Activated gamma-delta T cell (primary cell): Measurements from ENCODE around the gene PRSS3.
"Not testable (repeated sequence)": the region's sequence is repeated elsewhere in the genome, so short reads cannot be mapped to it uniquely, and the experiment has no call there.

ENCODE experiments used
- DNase-seq: peaks from one replicate; lab custom pipeline; 2025; lab: John Stamatoyannopoulos, UW

The PRSS3 gene

DNA sequence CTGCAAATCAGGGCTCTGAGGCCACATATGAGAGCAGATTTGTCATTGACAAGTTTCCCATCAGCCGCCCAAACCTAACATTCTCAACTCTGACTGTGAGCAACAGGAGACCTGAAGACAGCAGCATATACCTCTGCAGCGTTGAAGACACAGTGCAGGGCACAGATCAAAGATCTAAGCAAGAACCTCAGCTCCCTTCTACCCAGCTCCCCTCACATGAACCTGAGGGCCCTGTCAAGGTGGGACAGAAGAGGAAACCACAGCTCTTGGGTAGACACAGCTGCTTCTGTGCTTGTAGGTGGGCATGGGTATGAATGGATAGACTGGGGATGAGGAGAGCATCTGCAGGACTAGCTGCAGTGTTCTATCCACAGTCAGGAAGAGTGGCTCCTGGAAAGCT is 8.7 kb upstream of the PRSS3 start:
- DNase-seq: no peak

DNA sequence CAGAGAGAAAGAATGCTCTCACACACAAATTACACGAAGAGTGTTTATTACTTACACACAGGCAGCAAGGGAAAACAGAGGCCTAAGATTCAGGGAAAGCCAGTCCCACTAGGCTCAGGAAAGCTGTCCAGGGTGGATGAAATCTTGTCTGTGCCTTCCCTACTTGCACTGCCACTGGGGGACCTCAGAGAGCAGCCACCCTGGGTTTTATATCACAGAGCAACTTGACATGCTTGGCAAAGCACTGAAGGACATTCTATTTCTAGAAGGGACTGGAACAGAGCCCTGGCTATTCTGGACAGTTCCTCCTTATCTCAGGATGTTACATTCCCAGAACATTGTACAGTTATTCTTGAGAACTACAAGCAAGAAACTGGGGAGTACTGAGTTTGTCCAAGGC is 7.5 kb upstream of the PRSS3 start:
- no peak for DNase-seq

DNA sequence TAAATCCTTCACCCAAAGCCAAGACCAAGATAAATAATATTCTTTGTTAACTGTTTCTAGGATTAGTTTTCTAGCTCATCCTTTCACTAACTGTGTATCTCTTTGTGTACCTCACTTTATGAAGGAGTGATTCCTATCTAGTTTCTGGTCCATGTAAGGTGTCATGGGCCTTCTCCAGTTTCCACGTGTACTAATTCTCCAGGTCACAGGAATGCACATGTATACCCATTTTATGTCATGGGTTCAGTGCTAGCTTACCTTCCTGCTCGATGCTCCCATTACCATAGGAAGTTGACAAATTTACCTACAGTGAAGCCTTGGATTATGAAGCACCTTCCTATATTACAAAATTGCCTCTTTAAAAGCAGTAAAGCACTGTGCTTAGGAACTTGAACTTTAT is 5.9 kb upstream of the PRSS3 start:
- not testable (repeated sequence) for DNase-seq

DNA sequence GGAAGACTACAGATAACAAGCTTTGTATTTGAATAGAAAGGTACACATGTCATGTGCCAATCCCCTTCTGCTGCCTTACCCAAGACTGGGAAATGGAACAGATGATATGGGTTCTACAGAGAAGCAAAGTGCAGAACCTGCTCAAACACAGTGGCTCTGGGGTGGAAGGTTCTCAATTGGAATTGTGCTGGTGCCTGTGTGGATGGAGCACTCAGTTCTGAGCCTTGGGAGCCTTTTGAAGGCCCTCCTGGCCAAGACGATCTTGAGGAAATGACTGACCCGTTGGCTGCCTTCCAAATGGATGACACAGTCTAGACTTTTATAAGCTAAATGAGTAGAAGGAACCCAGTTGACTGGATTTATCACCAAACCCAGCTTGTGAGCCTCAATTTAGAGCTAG is 4.2 kb upstream of the PRSS3 start:
- no peak for DNase-seq

DNA sequence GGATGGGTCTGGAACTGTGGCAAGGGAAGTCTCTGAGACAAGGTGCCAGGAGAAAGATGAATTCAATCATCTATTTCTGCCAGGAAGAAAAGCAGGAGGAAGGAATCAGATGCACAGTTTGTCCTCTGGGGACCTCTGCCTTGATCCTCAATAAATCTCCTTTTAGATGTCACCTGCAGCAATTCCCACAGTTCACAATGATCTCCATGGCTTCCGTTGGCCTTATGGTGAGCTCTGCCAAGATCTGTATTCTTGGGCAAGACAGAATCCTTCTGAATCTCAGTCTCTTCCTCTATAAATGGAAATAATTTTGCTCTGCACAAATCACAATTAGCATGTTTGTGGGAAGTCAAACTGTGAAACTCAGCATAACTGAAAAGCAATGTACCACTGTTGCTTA is 1.9 kb upstream of the PRSS3 start:
- DNase-seq: not testable (repeated sequence)

DNA sequence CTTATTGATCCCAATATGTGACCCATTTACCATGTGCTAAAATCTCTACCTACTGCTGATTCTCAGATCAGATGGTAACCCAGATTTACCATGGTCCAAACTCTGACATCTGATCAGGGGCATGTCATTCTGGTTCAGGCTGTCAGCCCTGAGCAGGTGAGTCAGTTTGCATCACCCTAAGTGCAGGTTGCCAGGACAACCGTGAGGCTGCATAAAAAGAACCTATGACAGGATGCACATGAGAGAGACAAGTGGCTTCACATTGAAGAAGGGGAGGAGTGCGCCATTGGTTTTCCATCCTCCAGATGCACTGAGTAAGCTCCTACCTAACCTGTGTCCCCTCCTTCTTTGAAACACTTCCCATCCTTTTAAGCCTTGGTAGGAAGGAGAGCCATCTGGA is 801 bp upstream of the PRSS3 start:
- DNase-seq: no peak

DNA sequence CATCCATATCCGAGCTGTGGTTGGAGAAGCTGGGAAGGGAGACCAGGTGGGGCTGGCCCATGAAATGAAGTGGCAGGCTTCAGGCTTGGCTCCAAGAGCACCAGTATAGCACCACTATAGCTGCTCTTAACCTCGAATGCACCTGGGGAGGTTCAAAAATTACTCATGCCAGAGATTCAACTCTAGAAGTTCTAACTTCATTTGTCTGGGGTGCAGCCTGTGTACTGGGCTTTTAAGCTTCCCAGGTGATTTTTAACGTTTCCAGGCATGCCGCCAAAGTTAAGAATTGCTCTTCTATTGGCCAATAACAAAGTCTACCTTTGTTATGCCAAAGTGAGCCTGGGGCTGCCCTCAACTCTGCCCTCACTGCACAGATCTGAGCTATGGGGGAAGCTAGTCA is 458 bp downstream of the PRSS3 start:
- no peak for DNase-seq

DNA sequence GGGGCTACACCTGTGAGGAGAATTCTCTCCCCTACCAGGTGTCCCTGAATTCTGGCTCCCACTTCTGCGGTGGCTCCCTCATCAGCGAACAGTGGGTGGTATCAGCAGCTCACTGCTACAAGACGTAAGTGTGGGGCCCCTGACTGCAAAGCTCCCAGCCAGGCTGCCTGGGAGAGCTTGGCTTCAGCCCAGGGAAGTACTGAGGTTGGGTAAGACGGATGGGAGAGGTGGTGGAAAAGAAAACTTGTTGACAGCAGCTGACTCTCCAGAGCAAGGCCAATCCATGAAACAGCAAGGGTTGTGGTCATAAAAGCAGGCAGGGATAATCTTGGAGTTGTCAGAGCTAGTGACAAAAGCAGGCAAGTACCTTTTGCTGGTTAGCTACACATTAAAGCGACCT is 1.3 kb downstream of the PRSS3 start:
- not testable (repeated sequence) for DNase-seq

DNA sequence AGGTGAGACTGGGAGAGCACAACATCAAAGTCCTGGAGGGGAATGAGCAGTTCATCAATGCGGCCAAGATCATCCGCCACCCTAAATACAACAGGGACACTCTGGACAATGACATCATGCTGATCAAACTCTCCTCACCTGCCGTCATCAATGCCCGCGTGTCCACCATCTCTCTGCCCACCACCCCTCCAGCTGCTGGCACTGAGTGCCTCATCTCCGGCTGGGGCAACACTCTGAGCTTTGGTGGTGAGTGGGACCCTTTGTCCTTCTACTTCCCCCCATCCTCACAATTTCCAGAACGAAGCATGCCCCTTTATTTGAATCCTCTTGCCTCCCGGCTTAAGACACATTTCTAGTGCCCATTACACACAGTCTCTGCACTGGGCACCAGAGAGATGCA is 2.5 kb downstream of the PRSS3 start:
- no peak for DNase-seq

DNA sequence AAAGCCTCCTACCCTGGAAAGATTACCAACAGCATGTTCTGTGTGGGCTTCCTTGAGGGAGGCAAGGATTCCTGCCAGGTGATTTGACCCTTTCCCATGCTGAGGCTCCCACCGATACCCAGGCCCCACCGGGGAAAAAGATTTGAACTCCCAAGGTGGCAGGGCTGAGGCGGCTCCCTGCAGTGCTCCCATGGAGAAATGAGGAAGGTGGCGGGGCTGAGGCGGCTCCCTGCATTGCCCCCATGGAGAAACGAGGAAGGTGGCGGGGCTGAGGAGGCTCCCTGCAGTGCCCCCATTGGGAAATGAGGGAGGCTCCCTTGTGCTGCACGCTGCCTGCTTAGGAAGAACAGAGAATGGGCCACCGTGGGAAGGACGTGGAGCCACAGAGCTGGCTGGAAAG is 3.2 kb downstream of the PRSS3 start:
- DNase-seq: no peak

DNA sequence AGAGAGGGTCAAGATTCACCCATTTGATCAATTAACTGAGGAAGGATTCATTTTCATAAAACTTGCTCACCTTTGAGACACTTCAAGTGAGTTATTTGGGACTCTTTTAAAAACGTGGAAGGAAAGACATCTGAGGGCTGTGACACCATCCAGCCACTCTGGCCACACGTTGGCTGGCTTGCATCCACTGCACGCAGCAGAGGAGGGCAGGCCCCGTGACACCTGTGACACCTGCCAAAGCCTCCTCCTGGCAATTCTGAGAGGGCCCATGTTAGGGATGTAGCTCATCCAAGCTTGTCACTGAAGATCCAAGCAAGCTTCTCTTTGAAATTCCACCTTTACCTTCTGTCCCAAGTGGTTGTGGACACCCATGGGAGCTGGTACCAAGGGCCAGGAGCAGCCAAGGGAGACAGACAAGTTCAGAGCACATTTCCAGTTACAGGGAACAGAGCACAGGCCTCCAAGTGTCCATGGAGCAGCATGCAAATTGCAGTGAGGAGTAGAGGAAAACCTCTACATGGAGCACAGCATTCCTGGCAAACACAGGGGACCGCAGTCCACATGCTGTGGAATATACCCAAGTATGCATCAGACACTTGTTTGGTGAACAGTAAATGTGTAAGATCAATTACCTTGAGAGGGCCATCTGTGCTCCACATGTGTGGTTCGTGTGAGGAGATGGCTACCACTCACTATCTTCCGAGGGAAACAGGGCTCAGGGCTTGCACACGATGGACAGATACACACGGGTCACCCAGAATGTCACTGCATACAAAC is 4.8 kb downstream of the PRSS3 start:
- no peak for DNase-seq

DNA sequence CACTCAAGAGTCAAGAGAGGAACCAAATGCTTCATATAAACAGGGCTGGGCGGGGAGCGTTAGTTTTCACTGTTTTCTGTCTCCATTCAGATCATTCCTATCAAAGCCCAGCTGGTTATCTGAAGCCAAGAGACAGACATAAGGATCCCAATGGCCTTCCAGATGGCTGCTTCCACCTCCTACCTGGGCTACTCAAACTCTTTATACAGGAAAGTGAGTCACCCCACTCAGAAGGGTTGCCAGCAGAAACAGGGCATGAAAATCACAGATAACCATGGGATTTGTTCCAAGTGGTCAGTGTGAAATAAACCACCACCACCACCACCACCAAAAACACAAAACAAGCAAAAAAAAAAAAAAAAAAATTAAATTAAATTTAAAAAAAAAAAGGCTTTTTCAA is 5.5 kb downstream of the PRSS3 start:
- no peak for DNase-seq

DNA sequence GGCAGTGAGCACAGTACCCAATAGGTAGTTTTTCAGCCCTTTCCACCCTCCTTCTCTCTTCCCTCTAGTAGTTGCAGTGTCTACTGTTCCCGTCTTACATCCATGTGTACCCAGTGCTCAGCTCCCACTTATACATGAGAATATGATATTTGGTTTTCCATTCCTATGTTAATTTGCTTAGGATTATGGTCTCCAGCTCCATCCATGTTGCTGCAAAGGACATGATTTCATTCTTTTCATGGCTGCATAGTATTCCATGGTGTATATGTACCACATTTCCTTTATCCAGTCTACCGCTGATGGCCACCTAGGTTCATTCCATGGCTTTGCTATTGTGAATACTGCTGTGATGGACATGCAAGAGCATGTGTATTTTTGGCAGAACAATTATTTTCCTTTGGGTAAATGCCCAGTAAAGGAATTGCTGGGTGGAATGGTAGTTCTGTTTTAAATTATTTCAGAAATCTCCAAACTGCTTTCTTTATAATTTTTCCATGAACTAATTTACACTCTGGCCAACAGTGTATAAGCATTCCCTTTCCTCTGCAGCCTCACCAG is 6.7 kb downstream of the PRSS3 start:
- not testable (repeated sequence) for DNase-seq

DNA sequence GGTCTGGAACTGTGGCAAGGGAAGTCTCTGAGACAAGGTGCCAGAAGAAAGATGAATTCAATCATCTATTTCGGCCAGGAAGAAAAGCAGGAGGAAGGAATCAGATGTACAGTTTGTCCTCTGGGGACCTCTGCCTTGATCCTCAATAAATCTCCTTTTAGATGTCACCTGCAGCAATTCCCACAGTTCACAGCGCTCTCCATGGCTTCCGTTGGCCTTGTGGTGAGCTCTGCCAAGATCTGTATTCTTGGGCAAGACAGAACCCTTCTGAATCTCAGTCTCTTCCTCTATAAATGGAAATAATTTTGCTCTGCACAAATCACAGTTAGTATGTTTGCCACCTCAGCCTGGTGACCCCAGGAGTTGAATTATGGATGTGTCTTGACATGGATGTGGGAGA is 8.8 kb downstream of the PRSS3 start:
- DNase-seq: not testable (repeated sequence)

DNA sequence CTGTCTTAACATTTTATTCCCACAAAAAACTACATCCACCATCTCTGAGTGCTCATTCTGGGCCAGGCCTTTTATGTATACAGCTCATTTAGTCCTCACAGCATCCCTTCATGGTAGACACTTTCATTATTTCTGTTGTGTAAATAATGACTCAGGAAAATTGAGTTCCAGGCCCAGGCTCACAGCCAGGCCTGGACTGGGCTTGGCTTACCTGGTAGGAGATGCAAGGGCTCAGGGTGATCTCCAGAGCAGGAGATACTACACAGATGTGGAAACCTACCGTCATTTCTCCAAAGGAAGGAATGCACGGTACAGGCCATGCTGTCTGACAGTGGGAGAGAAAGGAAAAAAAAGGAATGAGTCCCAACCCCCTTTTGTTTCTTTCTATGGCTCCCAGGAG is 11.8 kb downstream of the PRSS3 start:
- not testable (repeated sequence) for DNase-seq

DNA sequence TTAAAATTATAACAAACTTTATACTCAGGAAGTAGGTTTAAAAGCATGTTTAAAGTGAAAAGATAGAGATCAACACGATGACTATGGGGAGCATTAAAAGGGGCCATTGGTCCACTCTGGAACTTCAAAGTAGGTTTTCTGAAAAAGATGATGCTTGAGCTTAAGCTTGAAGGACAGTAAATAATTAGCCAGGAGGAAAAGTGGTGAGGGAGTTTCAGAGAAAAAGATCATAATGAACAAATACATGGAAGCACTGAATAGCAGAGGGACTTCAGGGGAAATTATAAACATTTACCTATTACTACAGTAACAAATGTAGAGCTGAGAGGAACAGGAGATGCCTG is 13.6 kb downstream of the PRSS3 start:
- not testable (repeated sequence) for DNase-seq

DNA sequence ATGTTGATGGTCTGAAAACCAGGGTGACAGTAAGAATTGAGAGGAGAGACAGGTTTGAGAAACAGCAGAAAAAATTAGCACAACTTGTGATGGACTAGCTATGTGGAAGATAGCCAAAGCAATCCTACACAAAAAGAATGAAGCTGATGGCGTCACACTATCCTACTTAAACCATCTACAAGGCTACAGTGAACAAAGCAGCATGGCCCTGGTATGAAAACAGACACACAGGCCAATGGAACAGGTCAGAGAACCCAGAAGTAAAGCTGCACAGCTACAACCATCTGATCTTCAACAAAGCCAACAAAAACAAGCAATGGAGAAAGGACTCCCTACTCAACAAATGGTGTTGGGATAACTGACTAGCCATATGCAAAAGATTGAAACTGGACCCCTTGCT is 14.1 kb downstream of the PRSS3 start:
- no peak for DNase-seq

DNA sequence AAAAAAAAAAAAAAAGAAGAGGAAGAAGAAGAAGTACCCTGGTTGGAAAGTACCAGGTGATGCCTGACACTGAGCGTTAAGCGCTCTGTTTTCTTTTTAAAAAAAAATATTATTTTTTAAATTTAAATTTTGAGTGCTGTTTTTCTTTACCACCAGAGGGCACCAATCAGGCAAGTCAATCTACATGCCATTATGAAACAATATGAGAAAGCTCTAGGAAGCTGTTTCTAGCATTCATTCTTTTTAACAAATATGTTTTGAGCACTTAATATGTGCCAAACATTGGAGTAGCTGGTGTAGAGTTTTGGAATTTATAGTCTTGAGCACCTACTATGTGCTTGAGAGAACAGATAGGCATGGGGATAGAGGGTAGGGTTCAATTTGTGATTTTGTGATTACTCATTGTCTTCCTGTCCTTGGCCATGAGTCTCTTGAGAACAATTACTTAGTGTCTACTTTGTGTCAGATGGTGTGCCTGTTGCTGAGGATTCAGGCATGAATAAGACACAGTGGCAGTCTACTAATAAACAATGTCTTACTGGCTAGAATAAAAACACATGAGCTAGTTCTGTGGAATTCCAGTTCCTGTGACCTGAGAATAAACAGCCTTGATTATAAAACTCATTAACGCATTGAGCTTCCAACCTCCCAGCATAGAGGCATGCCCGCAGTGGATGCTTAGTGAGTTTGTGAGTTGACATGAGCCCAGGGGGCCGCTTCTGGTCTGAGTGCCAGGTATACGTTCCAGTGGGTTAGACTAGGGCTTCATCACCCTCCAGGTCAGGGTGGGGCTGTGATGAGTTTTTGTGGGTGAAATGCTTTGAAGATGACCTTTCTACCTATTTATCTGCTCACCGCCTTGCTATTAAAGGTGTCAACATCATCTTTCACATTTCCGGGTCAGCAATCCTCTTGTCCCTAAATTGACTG is 18.6 kb downstream of the PRSS3 start:
- no peak for DNase-seq

DNA sequence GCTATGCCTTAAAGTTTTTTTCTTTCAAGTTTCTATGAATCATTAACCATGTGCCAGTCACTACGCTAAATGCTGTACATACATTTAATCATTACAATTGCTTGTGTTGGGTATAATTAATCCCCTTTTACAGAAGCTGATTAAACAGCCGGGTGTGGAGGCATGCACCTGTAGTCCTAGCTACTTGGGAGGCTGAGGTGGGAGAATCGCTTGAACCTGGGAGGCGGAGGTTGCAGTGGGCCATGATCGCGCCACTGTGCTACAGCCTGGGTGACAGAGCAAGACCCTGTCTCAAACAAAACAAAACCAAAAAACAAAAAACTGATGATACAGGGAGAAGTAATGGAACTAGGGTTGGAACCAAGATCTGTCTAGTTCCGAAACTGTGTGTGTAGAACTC is 20.4 kb downstream of the PRSS3 start:
- no peak for DNase-seq

DNA sequence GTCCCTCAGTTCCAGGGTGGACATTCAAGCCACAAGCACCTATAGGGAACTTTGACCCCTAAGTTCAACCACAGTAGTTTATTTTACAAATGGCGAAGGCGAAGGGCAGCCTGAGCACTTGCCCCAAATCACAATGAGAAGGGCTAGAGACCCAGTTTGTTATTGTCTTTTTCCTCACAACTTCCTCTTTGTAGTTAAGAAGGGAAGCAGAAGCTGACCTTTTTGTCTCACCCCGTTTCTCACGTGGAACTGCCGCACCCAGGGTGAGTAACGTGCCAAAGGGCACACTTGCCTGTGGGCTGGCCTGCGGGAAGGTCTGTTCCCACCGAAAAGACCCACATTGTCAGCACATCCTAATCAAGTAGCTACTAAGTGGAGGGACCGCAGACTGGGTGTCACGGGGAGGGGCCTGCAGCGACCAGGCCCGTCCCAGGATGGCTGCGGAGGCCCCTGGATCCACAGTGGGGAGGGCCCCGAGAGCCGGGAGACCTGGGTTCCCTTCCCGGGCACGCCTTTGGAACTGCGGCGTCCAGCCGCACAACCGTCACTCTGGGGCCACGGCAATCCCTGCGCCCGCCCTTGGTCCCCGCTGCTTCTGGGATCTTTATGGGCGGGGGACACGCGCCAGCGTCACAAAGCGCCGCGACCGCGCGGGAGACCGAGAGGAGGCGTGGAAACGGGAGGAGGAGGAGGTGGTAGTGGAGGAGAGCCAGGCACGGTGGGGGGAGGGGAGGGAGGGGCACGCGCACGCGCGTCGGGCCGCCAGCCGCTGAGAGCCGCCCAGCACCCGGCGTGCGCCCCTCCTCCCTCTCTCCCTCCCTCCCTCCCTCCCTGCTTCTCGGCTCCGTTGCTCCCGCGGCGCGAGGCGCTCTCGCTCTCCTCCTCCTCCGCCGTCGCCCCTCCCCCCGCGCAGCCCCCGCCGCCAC is 21.2 kb downstream of the PRSS3 start, which contains the start of gene UBE2R2:
Gene UBE2R2, plus strand, starts transcription at position 834 of the 926 bp plus-strand sequence. CDS start 598 bp downstream, outside the sequence.
- peak; percentile 90 for DNase-seq

DNA sequence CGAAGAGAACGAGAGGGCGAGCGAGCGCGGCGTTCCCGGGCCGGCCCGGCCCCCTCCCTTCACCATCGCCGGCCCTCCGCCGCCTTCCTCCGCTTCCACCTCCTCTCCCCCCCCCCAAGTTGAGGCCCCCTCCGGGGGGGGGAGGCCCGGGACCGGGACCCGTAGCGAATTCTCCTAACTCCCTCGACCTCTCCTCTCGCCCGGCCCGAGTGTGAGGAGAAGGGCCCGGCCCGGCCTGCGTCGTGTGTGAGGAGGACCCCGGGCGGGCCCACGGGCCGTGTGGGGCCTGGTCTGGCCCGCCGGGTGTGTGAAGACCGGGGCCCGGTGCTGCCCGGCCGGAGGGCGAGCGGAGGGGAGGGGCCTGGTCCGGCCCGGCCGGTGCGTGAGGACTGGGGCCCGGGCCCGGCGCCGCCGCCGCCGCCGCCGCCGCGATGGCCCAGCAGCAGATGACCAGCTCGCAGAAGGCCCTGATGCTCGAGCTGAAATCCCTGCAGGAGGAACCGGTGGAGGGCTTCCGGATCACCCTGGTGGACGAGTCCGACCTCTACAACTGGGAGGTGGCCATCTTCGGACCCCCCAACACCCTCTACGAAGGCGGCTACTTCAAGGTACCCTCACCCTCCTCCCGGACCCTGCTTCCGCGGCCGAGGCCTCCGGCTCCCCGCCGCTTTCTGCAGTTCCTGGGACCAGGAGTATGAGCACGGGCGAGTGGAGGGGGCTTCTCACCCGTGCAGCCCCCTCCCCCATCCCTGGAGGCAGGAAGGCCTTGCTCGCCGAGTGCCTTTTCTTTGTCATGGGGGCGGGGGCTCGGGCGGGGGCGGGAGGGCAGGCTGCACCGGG is 22.2 kb downstream of the PRSS3 start:
- DNase-seq: peak; percentile 14
